Neuronal stem cell (in vitro differentiated cells): ENCODE measurements around the gene DNER.

Experiments used
- DNase-seq: peaks from one replicate; pipeline ENCODE4 v3.0.0-alpha.2; 2013; ENCODE audit warnings: low spot score
- H2AFZ ChIP-seq: one replicate; pipeline ENCODE4 v1.6.1; 2013; ENCODE audit warnings: mild to moderate bottlenecking, low read length, inconsistent platforms
- H2AK5ac ChIP-seq: 2 replicates; pipeline ENCODE4 v1.6.1; 2013; ENCODE audit warnings: low read depth, mild to moderate bottlenecking, inconsistent platforms, low read length, moderate library complexity, mixed read lengths
- H2BK120ac ChIP-seq: 2 replicates; pipeline ENCODE4 v1.6.1; 2013; ENCODE audit warnings: low read depth, mild to moderate bottlenecking, inconsistent platforms, low read length, moderate library complexity, mixed read lengths
- H2BK12ac ChIP-seq: one replicate; pipeline ENCODE4 v1.6.1; 2013; ENCODE audit warnings: low read length, inconsistent platforms
- H2BK15ac ChIP-seq: 2 replicates; pipeline ENCODE4 v1.6.1; 2013; ENCODE audit warnings: mild to moderate bottlenecking, low read length, inconsistent platforms, mixed read lengths
- H2BK5ac ChIP-seq: one replicate; pipeline ENCODE4 v1.6.1; 2013; ENCODE audit warnings: inconsistent platforms, mild to moderate bottlenecking, low read length, moderate library complexity
- H3K14ac ChIP-seq: one replicate; pipeline ENCODE4 v1.6.1; 2013; ENCODE audit warnings: low read length, inconsistent platforms
- H3K18ac ChIP-seq: 2 replicates; pipeline ENCODE4 v1.6.1; 2013; ENCODE audit warnings: low read length, inconsistent platforms
- H3K23ac ChIP-seq: 2 replicates; pipeline ENCODE4 v1.6.1; 2013; ENCODE audit warnings: low read depth, mild to moderate bottlenecking, mixed read lengths, low read length, inconsistent platforms; ENCODE audit not compliant: poor library complexity
- H3K27ac ChIP-seq: replicated peaks from 3 replicates; pipeline ENCODE4 v1.5.1; 2013; ENCODE audit warnings: low read length, inconsistent platforms
- H3K27me3 ChIP-seq, 3 experiments: 2 replicates each; pipeline ENCODE4 v1.6.1; 2013; ENCODE audit warnings: low read length in 3 of 3, mild to moderate bottlenecking in 2 of 3, inconsistent platforms in 1 of 3, low read depth in 1 of 3, mixed read lengths in 1 of 3, moderate library complexity in 1 of 3; ENCODE audit not compliant: control insufficient read depth in 3 of 3, insufficient read depth in 3 of 3
- H3K36me3 ChIP-seq, 2 donors: replicated peaks in 1 of 2; 2 replicates each; pipeline ENCODE4 v1.6.1; 2013; ENCODE audit warnings: low read length in 2 of 2; ENCODE audit not compliant: control insufficient read depth in 2 of 2, insufficient read depth in 2 of 2
- H3K4ac ChIP-seq: 2 replicates; pipeline ENCODE4 v1.6.1; 2013; ENCODE audit warnings: inconsistent platforms, mild to moderate bottlenecking, low read length, moderate library complexity
- H3K4me1 ChIP-seq, 2 donors: 1 replicate in 1 of 2; 2 replicates in 1 of 2; pipeline ENCODE4 v1.6.1; 2013; ENCODE audit warnings: low read length in 2 of 2, low read depth in 1 of 2; ENCODE audit not compliant: control insufficient read depth in 2 of 2, insufficient read depth in 1 of 2
- H3K4me2 ChIP-seq: one replicate; pipeline ENCODE4 v1.6.1; 2013; ENCODE audit warnings: mild to moderate bottlenecking, low read length, inconsistent platforms; ENCODE audit not compliant: insufficient read depth, poor library complexity, severe bottlenecking
- H3K4me3 ChIP-seq, 2 donors: 2 replicates each; pipeline ENCODE4 v1.5.1; 2013; ENCODE audit warnings: low read length in 2 of 2, mild to moderate bottlenecking in 2 of 2, inconsistent platforms in 1 of 2, moderate library complexity in 1 of 2
- H3K79me1 ChIP-seq: one replicate; pipeline ENCODE4 v1.6.1; 2013; ENCODE audit warnings: low read depth, mild to moderate bottlenecking, inconsistent platforms, low read length, moderate library complexity
- H3K9ac ChIP-seq: one replicate; pipeline ENCODE4 v1.6.1; 2013; ENCODE audit warnings: mild to moderate bottlenecking, low read depth, low read length, inconsistent platforms; ENCODE audit not compliant: poor library complexity
- H3K9me3 ChIP-seq, 2 donors: replicated peaks in 1 of 2; 2 replicates each; pipeline versions ENCODE3 to v1.6.1; 2013; ENCODE audit warnings: low read length in 2 of 2, mild to moderate bottlenecking in 2 of 2, inconsistent platforms in 1 of 2, low read depth in 1 of 2, mixed read lengths in 1 of 2, moderate library complexity in 1 of 2; ENCODE audit not compliant: control insufficient read depth in 2 of 2, insufficient read depth in 1 of 2
- H4K8ac ChIP-seq: one replicate; pipeline ENCODE4 v1.6.1; 2013; ENCODE audit warnings: low read depth, mild to moderate bottlenecking, inconsistent platforms, low read length, moderate library complexity
- H4K91ac ChIP-seq: one replicate; pipeline ENCODE4 v1.6.1; 2013; ENCODE audit warnings: low read length, low read depth, mild to moderate bottlenecking, inconsistent platforms; ENCODE audit not compliant: poor library complexity
- WGBS, 2 donors: extraction: QIAGEN DNeasy Blood & Tissue Kit; methylation state at CpG; one replicate each; pipeline ENCODE4 v1.1.7; 2013; ENCODE audit warnings: missing lambda C conversion rate in 2 of 2, mixed read lengths in 1 of 2; ENCODE audit not compliant: insufficient read length in 2 of 2, insufficient replicate concordance in 1 of 2; ENCODE audit errors: extremely low coverage in 2 of 2; 5-methylcytosine and 5-hydroxymethylcytosine counted together

The DNER gene

DNA sequence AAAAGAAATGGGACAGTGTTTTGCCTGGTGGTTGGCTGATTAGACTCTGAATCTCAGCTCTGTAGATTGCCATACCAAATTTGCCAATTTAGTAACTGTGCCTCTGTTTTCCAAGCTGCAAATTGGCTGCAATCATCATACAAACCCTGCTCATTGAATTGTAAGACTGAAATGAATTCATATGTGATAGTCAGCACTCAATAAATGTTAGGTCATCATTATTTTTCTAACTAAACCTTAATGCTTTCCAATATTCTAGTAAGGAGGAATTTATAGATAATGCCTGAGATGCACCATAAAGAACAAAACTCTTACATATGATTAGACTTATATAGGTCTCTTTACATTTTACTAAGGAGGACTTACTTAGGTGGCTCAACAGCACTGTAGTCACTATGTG is 85.3 kb downstream of the DNER start:
- no peak overlapping the region for H3K18ac ChIP-seq
- H3K4me2 ChIP-seq, result no peak overlapping the region
- no peak overlapping the region for H2BK12ac ChIP-seq
- no peak overlapping the region for H3K4me3 ChIP-seq
- H3K27me3 ChIP-seq, result no peaks in the 10 kb centered on the region
- H3K23ac ChIP-seq, result no peak overlapping the region
- H3K4ac ChIP-seq, result no peak overlapping the region
- H3K4me1 ChIP-seq, result no peaks in the 10 kb centered on the region
- H2AK5ac ChIP-seq, result no peak overlapping the region
- H2BK120ac ChIP-seq, result no peak overlapping the region
- no peak overlapping the region for H2BK5ac ChIP-seq
- no peaks in the 10 kb centered on the region for H3K9me3 ChIP-seq
- DNase-seq, result no peak
- no peak overlapping the region for H3K9ac ChIP-seq
- H4K8ac ChIP-seq, result no peak overlapping the region
- no peaks in the 10 kb centered on the region for H3K36me3 ChIP-seq
- H4K91ac ChIP-seq, result no peak overlapping the region
- no peaks in the 10 kb centered on the region for H3K79me1 ChIP-seq
- no peak overlapping the region for H3K14ac ChIP-seq
- H2BK15ac ChIP-seq, result no peak overlapping the region
- H2AFZ ChIP-seq, result no peak overlapping the region
- no peak overlapping the region for H3K27ac ChIP-seq

DNA sequence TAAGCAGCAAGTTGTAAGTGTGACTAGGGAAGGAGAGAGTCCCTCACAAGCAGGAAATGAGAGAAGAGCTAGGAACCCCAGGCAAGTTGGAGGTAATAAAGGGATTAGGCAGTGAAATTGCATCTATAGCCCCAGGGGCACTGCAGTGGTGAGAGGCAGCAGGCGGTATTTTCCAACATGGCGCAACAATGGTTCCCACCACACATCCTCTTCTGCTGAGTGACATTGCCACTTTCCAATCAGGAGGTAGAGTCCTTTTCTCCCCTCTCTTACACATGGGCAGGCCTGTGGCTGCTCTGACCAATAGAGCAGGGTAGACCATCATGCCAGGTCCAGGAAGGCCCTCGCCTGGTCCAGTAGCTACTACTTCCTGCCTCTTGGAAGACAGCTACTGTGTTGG is 86.6 kb downstream of the DNER start:
- Histone ChIP-seq H3K4me1 (no peaks in the 10 kb centered on the region), H2BK12ac (no peak overlapping the region), H3K4ac (no peak overlapping the region), H2AFZ (no peak overlapping the region), H3K79me1 (no peaks in the 10 kb centered on the region), H2AK5ac (no peak overlapping the region), H4K91ac (no peak overlapping the region), H4K8ac (no peak overlapping the region), H3K27me3 (no peaks in the 10 kb centered on the region), H3K9ac (no peak overlapping the region), H3K36me3 (no peaks in the 10 kb centered on the region), H2BK15ac (no peak overlapping the region), H3K18ac (no peak overlapping the region), H3K4me2 (no peak overlapping the region), H3K14ac (no peak overlapping the region), H2BK5ac (no peak overlapping the region), H3K23ac (no peak overlapping the region), H3K27ac (no peak overlapping the region), H3K9me3 (no peaks in the 10 kb centered on the region), H3K4me3 (no peak overlapping the region), H2BK120ac (no peak overlapping the region)
- no CpG with 5 or more reads among the region's 3 CpGs for WGBS, 2 donors
- no peak for DNase-seq

DNA sequence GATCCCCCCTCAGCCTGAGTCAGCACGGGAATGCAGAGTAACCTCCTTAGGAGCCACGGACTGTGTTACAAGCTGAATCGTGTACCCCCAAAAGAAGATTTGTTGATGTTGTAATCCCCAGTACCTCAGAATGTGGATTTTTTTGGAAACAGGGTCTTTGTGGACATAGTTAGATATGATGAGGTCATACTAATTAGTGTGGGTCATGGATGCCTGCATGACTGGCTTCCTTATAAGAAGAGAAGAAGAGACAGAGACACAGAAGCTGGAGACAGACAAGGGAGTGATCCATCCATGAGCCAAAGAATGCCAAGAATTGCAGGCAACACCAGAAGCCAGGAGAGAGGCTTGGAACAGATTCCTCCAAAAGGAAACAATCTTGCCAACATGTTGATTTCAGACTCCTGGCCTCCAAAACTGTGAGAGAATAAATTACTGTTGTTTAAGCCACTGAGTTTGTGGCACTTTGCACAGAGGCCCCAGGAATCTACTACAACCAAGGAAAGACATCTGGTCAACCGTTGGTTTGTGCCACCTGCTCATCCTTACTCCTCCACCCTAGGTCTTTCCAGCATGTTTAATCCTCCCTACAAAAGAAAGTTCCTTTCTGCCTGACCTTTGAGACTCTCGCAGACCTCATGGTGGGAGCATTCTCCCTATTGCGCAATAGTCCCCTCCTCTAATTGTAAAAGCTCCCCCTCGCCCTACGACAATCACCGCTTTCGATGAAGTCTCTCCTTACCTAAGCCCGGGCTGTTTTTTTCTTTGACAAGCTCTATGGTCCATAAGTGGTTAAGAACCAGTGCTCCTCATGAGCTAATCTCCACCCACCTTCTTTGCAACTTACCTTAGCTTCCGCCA is 91.6 kb downstream of the DNER start:
- H3K14ac ChIP-seq, result no peak overlapping the region
- no CpG with 5 or more reads among the region's 12 CpGs for WGBS, 2 donors

DNA sequence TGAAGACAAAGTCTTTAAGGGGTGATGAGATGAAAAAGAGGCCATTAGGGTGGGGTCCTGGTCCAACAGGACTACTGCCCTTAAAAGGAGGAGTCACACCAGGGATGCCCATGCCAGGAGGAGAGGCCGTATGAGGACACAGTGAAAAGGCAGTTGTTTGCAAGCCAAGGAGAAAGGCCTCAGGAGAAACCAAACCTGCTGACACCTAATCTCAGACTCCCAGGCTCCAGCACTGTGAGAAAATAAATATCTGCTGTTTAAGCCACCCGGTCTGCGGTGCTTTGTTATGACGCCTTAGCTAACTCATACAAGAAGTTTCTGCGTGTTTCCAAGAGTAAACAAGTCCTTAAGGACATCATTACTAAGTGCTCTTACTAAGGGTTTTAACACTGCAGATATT is 93.6 kb downstream of the DNER start:
- Histone ChIP-seq H4K8ac (no peak overlapping the region), H2BK12ac (no peak overlapping the region), H2BK15ac (no peak overlapping the region), H3K27ac (no peak overlapping the region), H3K14ac (no peak overlapping the region), H3K36me3 (no peaks in the 10 kb centered on the region), H2AFZ (no peak overlapping the region), H4K91ac (no peak overlapping the region), H3K4ac (no peak overlapping the region), H3K4me2 (no peak overlapping the region), H3K4me3 (no peak overlapping the region), H3K9me3 (no peaks in the 10 kb centered on the region), H2BK5ac (no peak overlapping the region), H3K4me1 (no peaks in the 10 kb centered on the region), H2AK5ac (no peak overlapping the region), H2BK120ac (no peak overlapping the region), H3K9ac (no peak overlapping the region), H3K18ac (no peak overlapping the region), H3K79me1 (no peaks in the 10 kb centered on the region), H3K27me3 (no peaks in the 10 kb centered on the region), H3K23ac (no peak overlapping the region)
- no CpG with 5 or more reads among the region's 5 CpGs for WGBS, 2 donors
- DNase-seq, result no peak

More for the DNA sequence above, 91.6 kb downstream of the DNER start:
- no peak overlapping the region for H2AK5ac ChIP-seq
- no peak overlapping the region for H3K27ac ChIP-seq
- no peak overlapping the region for H4K8ac ChIP-seq
- H3K23ac ChIP-seq, result no peak overlapping the region
- no peak overlapping the region for H2BK12ac ChIP-seq
- no peak overlapping the region for H2BK120ac ChIP-seq
- DNase-seq, result no peak
- H3K27me3 ChIP-seq, result no peaks in the 10 kb centered on the region
- no peak overlapping the region for H2AFZ ChIP-seq
- no peaks in the 10 kb centered on the region for H3K9me3 ChIP-seq
- H3K4ac ChIP-seq, result no peak overlapping the region
- no peak overlapping the region for H3K18ac ChIP-seq
- no peaks in the 10 kb centered on the region for H3K4me1 ChIP-seq
- no peak overlapping the region for H2BK5ac ChIP-seq
- H3K4me3 ChIP-seq, result no peak overlapping the region
- H3K4me2 ChIP-seq, result no peak overlapping the region
- H3K9ac ChIP-seq, result no peak overlapping the region
- no peak overlapping the region for H2BK15ac ChIP-seq
- H4K91ac ChIP-seq, result no peak overlapping the region
- H3K36me3 ChIP-seq, result no peaks in the 10 kb centered on the region
- H3K79me1 ChIP-seq, result no peaks in the 10 kb centered on the region
